ENCODE measurements around the gene SLC39A7.

The SLC39A7 gene

GRCh38 chr6:33193619-33194018 lies 7.0 kb upstream of the SLC39A7 start:
- Histone ChIP-seq H3K9me2 (replicated peaks; ENCODE audit: low read depth, low read length) (no peaks in the 10 kb centered on the region), H3K9me3 (ENCODE audit: insufficient read depth, low read depth, low read length) (no peaks in the 10 kb centered on the region), H3K36me3 (ENCODE audit: insufficient read depth, low read length) (peaks cover 32% of the 10 kb centered on the region; the same call in 1 of the 2 replicates), H3K4me1 (ENCODE audit: insufficient read depth, low read length, poor library complexity, severe bottlenecking) (peaks cover 16% of the 10 kb centered on the region), H3K4me2 (ENCODE audit: low read depth, low read length, poor library complexity, severe bottlenecking) (no peak overlapping the region), H3K4me3 (ENCODE audit: low read length, poor library complexity, severe bottlenecking) (no peak overlapping the region), H2AFZ (ENCODE audit: low read length) (no peak overlapping the region), H4K20me1 (ENCODE audit: insufficient read depth, low read length, poor library complexity, severe bottlenecking) (peaks cover 25% of the 10 kb centered on the region), H3K9ac (ENCODE audit: low read depth, low read length, poor library complexity, severe bottlenecking) (no peak overlapping the region), H3K27me3 (ENCODE audit: insufficient read depth, low read length, poor library complexity, severe bottlenecking) (peaks cover 3% of the 10 kb centered on the region), H3K79me2 (ENCODE audit: insufficient read depth, low read length) (peaks cover 24% of the 10 kb centered on the region), H3F3A (ENCODE audit: low read depth) (0 out of 2 replicates have a peak, but pooled peaks cover 3% of the 10 kb centered on the region)
- TF ChIP-seq EZH2phosphoT487 (IDR thresholded peaks at IDR 0.05; ENCODE audit: borderline replicate concordance): no peak
- TF ChIP-seq CTCF (conservative IDR thresholded peaks at IDR 0.05; ENCODE audit: low read length): no peak

GRCh38 chr6:33194431-33194979 lies 6.2 kb upstream of the SLC39A7 start:
- Histone ChIP-seq H3K4me1 (ENCODE audit: insufficient read depth, low read length, poor library complexity, severe bottlenecking) (peaks cover 25% of the 10 kb centered on the region), H3K9me2 (replicated peaks; ENCODE audit: low read depth, low read length) (no peaks in the 10 kb centered on the region), H3F3A (ENCODE audit: low read depth) (0 out of 2 replicates have a peak, but pooled peaks cover 3% of the 10 kb centered on the region), H2AFZ (ENCODE audit: low read length) (no peak overlapping the region), H3K36me3 (ENCODE audit: insufficient read depth, low read length) (peaks cover 32% of the 10 kb centered on the region; the same call in 1 of the 2 replicates), H3K9me3 (ENCODE audit: insufficient read depth, low read depth, low read length) (no peaks in the 10 kb centered on the region), H3K27me3 (ENCODE audit: insufficient read depth, low read length, poor library complexity, severe bottlenecking) (no peaks in the 10 kb centered on the region), H3K4me3 (ENCODE audit: low read length, poor library complexity, severe bottlenecking) (no peak overlapping the region), H3K79me2 (ENCODE audit: insufficient read depth, low read length) (peaks cover 33% of the 10 kb centered on the region), H3K9ac (ENCODE audit: low read depth, low read length, poor library complexity, severe bottlenecking) (no peak overlapping the region), H3K4me2 (ENCODE audit: low read depth, low read length, poor library complexity, severe bottlenecking) (no peak overlapping the region), H4K20me1 (ENCODE audit: insufficient read depth, low read length, poor library complexity, severe bottlenecking) (peaks cover 33% of the 10 kb centered on the region)
- TF ChIP-seq CTCF (conservative IDR thresholded peaks at IDR 0.05; ENCODE audit: low read length): no peak
- no peak for TF ChIP-seq EZH2phosphoT487 (IDR thresholded peaks at IDR 0.05; ENCODE audit: borderline replicate concordance)

- H3K79me2 ChIP-seq (ENCODE audit: insufficient read depth, low read length): peaks cover 42% of the 10 kb centered on the region
- H3K36me3 ChIP-seq (ENCODE audit: insufficient read depth, low read length): peaks cover 32% of the 10 kb centered on the region; the same call in 1 of the 2 replicates
- H3K27me3 ChIP-seq (ENCODE audit: insufficient read depth, low read length, poor library complexity, severe bottlenecking): no peaks in the 10 kb centered on the region
- 0 out of 2 replicates have a peak, but pooled peaks cover 3% of the 10 kb centered on the region for H3F3A ChIP-seq (ENCODE audit: low read depth)
- H3K9ac ChIP-seq (ENCODE audit: low read depth, low read length, poor library complexity, severe bottlenecking): no peak overlapping the region
- H3K9me3 ChIP-seq (ENCODE audit: insufficient read depth, low read depth, low read length): no peaks in the 10 kb centered on the region
- H2AFZ ChIP-seq (ENCODE audit: low read length): no peak overlapping the region
- no peak overlapping the region for H3K4me3 ChIP-seq (ENCODE audit: low read length, poor library complexity, severe bottlenecking)
- H3K4me2 ChIP-seq (ENCODE audit: low read depth, low read length, poor library complexity, severe bottlenecking): no peak overlapping the region
- peaks cover 35% of the 10 kb centered on the region for H4K20me1 ChIP-seq (ENCODE audit: insufficient read depth, low read length, poor library complexity, severe bottlenecking)
- H3K9me2 ChIP-seq (replicated peaks; ENCODE audit: low read depth, low read length): no peaks in the 10 kb centered on the region
- peaks cover 27% of the 10 kb centered on the region for H3K4me1 ChIP-seq (ENCODE audit: insufficient read depth, low read length, poor library complexity, severe bottlenecking)
- TF ChIP-seq EZH2phosphoT487 (IDR thresholded peaks at IDR 0.05; ENCODE audit: borderline replicate concordance) (no peak), CTCF (conservative IDR thresholded peaks at IDR 0.05; ENCODE audit: low read length) (no peak)
Observed at GRCh38 chr6:33195304-33196165, 5.1 kb upstream of the SLC39A7 start.

All from Loucy (cell line).